Memory B cell (primary cell): ENCODE measurements around the gene TBCB.
A peak's percentile ranks its signal among the peaks of the same experiment; 100 is the strongest.
"Not testable (repeated sequence)": the region's sequence is repeated elsewhere in the genome, so short reads cannot be mapped to it uniquely, and the experiment has no call there.

Source experiments
- ATAC-seq: fragments of 150-1000 bp; cut with Tn5 transposase; 2 replicates; pipeline ENCODE4 v1.10.0; 2021; ENCODE audit warnings: low read depth, mild to moderate bottlenecking, moderate library complexity
- DNase-seq, 2 donors: peaks; one replicate each; pipeline ENCODE4 v3.0.0; 2022; ENCODE audit warnings: low spot score in 2 of 2
- H3K27ac Mint-ChIP-seq: one replicate; pipeline ENCODE4 v1.8.0; 2022; ENCODE audit warnings: mild to moderate bottlenecking, moderate library complexity, mixed read lengths
- H3K27me3 Mint-ChIP-seq: one replicate; pipeline ENCODE4 v1.8.0; 2022; ENCODE audit warnings: mixed read lengths
- H3K36me3 Mint-ChIP-seq: one replicate; pipeline ENCODE4 v1.8.0; 2022; ENCODE audit warnings: mild to moderate bottlenecking, mixed read lengths
- H3K4me1 Mint-ChIP-seq: one replicate; pipeline ENCODE4 v1.8.0; 2022; ENCODE audit warnings: mixed read lengths
- H3K4me3 Mint-ChIP-seq: one replicate; pipeline ENCODE4 v1.8.0; 2022; ENCODE audit warnings: mild to moderate bottlenecking, moderate library complexity, mixed read lengths
- H3K9me3 Mint-ChIP-seq: one replicate; pipeline ENCODE4 v1.8.0; 2022; ENCODE audit warnings: mixed read lengths

Gene TBCB

DNA sequence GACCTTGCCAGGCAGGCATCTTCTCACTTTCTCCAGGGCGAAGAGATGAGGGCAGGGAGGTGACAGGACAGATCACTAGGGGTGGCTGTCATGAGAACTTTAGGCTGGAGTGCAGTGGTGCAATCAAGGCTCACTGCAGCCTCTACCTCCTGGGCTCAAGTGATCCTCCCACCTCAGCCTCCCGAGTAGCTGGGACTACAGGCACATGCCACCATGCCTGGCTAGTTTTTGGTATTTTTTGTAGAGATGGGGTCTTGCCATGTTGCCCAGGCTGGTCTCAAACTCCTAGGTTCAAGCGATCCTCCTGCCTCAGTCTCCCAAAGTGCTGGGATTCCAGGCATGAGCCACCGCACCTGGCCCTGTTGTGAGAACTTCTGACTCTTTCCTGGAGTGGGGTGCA lies 19.6 kb downstream of the TBCB start:
- not testable (repeated sequence) for H3K27me3 Mint-ChIP-seq, H3K4me3 Mint-ChIP-seq, H3K9me3 Mint-ChIP-seq, H3K4me1 Mint-ChIP-seq, ATAC-seq, H3K36me3 Mint-ChIP-seq, H3K27ac Mint-ChIP-seq, DNase-seq

DNA sequence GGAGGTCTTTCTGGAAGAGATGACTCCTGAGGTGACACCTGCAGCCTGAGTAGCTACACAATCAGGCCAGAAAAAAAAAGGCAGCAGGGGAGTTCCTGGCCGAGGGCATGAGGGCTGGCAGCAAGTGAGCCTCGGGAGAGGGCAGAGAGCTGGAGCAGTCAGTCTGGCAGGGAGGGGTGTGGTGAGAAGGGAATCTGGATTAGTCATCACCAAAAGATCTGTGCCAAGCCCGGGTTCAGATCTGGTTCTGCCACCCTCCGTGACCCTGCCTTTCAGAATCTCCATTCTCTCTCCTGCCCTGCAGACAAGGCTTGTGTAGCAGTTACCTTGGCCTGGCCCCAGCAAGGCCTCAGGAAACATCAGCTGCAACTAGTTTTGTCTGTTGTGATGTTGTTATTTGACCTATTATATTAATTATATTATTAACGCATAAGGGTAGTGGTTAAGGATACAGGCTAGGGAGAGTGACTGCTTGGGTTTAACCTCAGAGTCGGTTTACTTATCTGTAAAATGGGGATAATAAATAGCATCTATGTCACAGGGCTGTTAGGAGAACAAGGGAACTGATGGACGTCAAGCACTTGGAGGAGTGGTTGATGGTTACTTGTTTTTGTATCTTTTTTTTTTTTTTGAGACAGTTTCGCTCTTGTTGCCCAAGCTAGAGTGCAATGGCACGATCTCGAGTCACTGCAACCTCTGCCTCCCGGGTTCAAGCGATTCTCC lies 21.9 kb downstream of the TBCB start:
- H3K4me1 Mint-ChIP-seq = peaks cover 11% of the 10 kb centered on the region
- H3K4me3 Mint-ChIP-seq = peak overlapping the region; percentile 47
- peaks cover 4% of the 10 kb centered on the region for H3K9me3 Mint-ChIP-seq
- peak overlapping the region; percentile 66 for H3K27ac Mint-ChIP-seq
- DNase-seq (no peak), ATAC-seq (no peak)
- H3K36me3 Mint-ChIP-seq = peaks cover 7% of the 10 kb centered on the region
- H3K27me3 Mint-ChIP-seq = no peaks in the 10 kb centered on the region

DNA sequence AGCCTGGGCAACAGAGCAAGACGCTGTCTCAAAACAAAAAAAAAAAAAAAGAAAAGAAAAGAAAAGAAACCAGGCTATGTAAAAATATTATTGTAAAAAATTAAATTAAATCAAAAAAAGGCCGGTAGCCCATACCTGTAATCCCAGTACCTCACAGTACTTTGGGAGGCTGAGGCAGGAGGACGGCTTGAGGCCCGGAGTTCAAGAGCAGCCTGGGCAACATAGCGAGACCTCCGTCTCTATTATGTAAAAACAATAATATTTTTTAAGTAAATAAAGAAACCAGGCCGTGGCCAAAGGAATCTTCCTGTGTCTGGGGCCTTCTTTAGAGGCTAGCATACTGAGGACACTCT lies 23.8 kb downstream of the TBCB start:
- peak overlapping the region; percentile 98 for H3K4me3 Mint-ChIP-seq
- DNase-seq = no peak
- H3K4me1 Mint-ChIP-seq = peaks cover 14% of the 10 kb centered on the region
- no peaks in the 10 kb centered on the region for H3K27me3 Mint-ChIP-seq
- H3K9me3 Mint-ChIP-seq = peaks cover 4% of the 10 kb centered on the region
- no peak for ATAC-seq
- H3K27ac Mint-ChIP-seq = peak overlapping the region; percentile 73
- H3K36me3 Mint-ChIP-seq = peaks cover 18% of the 10 kb centered on the region

DNA sequence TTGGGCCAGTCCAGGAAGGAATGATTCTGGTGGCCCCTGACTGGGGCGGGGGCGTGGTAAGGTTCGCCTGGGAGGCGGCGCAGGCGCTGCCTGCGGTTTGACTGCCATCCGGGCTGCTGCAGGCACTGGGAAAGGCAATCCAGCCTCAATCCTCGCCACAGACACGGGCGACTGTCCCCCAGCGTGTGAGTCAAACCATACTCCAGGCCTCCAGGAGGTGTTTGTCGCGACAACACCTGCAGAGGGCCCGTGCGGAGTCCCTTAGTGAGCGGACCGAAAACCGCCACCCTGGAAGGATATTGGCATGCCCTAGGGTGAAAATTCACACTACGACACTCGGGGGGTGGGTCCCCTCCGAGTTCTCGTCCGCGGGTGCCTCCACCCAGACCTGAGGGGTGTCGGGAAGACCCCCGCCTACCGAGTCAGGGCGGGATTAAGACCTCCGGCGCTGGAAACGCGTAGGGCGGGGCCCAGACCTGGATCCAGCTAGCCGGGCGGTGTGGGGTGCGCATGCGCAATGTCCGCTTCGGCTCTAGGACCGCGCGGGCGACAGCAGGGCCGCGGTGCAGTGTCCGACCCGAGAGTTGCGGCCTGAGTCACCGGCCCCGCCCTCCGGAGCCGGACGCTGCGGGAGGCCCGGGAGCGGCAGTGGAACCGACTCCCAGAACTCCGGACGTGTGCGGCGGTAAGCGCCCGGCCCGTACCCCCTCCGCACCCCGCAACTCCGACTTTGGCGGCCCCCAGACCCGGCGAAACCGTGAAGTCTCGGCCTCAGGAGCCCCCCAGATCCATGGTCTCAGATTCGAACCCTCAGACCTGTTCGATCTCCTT lies 24.4 kb downstream of the TBCB start, which contains the start of gene CAPNS1:
Gene CAPNS1, plus strand, starts transcription at position 594 of the 831 bp plus-strand sequence. CDS start 946 bp downstream, outside the sequence.
- no peaks in the 10 kb centered on the region for H3K27me3 Mint-ChIP-seq
- ATAC-seq (peak; percentile 76), DNase-seq (peak; percentile 89 to 93)
- peak within 1 kb of the TSS; percentile 73 for H3K27ac Mint-ChIP-seq
- H3K36me3 Mint-ChIP-seq = peaks cover 19% of the 10 kb centered on the region
- H3K4me1 Mint-ChIP-seq = peaks cover 14% of the 10 kb centered on the region
- peak within 1 kb of the TSS; percentile 98 for H3K4me3 Mint-ChIP-seq
- peaks cover 4% of the 10 kb centered on the region for H3K9me3 Mint-ChIP-seq

DNA sequence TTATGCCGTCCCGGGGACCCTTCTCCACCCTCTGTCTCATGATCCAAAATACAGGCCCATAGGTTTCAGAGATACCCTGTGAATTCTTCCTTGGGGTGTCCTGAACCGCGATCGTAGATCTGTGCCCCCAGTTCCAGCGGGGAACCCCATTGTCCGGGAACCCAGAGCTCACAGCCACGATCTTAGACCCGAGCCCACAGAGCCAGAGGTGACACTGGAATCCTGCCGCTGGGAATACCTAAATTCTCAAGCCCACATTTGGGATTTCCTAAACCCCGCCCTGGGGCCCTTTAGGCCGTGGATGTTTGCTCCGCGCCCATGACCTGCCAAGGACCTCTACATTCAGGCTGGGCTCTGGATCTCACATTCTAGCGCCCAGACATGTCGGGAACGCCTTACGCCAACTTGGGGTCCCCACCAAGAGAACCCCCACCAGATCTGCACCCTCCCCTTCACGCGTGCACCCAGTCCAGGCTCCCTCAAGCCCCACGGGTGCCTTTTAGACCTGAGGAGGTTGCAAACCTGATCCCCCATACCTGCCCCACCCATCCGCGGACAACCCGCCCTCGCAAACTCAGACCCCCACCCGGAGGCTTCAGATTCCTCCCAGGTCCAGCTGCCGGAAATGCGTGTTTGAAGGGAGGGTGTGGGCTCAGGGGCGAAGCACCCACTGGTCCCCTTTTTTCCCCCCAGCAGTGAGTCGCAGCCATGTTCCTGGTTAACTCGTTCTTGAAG lies 25.2 kb downstream of the TBCB start:
- H3K9me3 Mint-ChIP-seq = peaks cover 4% of the 10 kb centered on the region
- ATAC-seq = peak; percentile 8
- no peaks in the 10 kb centered on the region for H3K27me3 Mint-ChIP-seq
- H3K4me1 Mint-ChIP-seq = peaks cover 14% of the 10 kb centered on the region
- peak overlapping the region; percentile 98 for H3K4me3 Mint-ChIP-seq
- peak; percentile 11 to 52 for DNase-seq
- H3K27ac Mint-ChIP-seq = peak overlapping the region; percentile 73
- peaks cover 22% of the 10 kb centered on the region for H3K36me3 Mint-ChIP-seq

DNA sequence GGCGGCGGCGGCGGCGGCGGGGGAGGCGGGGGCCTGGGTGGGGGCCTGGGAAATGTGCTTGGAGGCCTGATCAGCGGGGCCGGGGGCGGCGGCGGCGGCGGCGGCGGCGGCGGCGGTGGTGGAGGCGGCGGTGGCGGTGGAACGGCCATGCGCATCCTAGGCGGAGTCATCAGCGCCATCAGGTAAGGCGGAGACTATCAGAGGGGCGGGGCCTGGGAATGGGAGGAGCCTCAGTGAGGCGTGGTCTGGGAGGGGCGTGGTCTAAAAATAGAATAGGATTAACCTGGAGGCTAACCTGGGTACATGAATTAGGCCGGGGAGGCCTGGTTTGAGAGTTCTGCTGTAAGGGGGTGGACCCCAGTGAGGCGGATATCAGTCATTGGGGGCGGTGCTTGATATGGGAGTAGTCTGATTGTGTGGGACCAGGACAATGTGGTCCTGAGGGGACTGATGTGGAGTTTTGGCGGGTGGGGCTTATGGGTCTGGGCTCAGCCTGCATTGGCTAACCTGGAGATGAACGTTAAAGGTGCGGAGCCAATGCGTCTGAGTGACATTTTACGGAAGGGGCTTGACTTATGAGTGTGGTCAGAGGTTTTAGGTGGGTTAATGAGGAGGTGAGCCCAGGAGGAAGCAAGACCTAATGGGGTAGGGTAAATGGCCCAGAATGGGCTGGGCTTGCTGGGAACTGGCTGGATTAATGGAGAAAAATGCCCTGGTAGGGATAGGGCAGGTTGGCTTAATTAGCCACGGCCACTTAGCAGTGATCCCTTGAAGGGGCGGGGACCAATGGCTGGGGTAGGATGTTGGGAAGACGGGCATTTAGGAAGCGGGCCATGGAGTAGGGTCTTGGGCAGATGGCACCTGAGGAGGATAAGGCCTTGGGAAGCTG lies 26.0 kb downstream of the TBCB start:
- Mint-ChIP-seq H3K36me3 (peaks cover 29% of the 10 kb centered on the region), H3K4me1 (peaks cover 15% of the 10 kb centered on the region), H3K27ac (peak overlapping the region; percentile 73), H3K9me3 (peaks cover 4% of the 10 kb centered on the region), H3K4me3 (peak overlapping the region; percentile 98), H3K27me3 (no peaks in the 10 kb centered on the region)
- DNase-seq (peak; percentile 93 to 94), ATAC-seq (peak; percentile 73)

DNA sequence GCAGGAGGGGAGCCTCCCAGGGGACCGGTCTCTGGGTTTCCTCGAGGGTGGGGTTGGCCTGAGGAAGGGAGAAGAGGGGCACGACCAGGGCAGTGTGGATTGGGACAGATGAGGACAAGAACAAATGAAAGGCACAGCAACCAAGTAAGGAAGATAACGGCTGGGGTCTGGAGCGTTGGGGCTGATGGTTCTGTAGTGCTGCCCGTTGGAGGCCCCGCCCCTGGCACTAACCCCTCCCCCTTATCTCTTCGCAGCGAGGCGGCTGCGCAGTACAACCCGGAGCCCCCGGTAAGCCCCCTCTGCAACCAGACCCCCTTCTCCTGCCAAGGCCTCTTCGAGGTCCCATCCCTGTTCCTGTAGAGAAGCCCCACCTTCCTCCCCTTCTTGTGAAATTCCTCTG lies 26.8 kb downstream of the TBCB start:
- H3K9me3 Mint-ChIP-seq = peaks cover 4% of the 10 kb centered on the region
- peak overlapping the region; percentile 73 for H3K27ac Mint-ChIP-seq
- H3K36me3 Mint-ChIP-seq = peaks cover 35% of the 10 kb centered on the region
- peak overlapping the region; percentile 32 for H3K4me3 Mint-ChIP-seq
- ATAC-seq (no peak), DNase-seq (no peak)
- H3K4me1 Mint-ChIP-seq = peaks cover 14% of the 10 kb centered on the region
- no peaks in the 10 kb centered on the region for H3K27me3 Mint-ChIP-seq

DNA sequence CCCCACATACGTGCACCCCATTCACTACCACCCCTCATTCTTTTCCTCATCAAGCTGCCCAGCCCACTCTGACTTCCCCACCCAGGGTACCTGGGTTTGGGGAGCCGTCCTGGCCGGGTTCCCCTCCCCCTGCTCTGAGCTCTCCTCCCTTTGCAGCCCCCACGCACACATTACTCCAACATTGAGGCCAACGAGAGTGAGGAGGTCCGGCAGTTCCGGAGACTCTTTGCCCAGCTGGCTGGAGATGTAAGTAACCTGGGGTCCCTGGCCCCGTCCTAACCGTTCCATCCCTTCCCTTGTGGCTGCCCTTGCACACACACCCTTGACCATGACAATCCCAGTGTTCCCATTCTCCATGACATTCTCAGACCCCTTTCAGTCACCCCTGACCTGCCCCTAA lies 27.2 kb downstream of the TBCB start:
- Mint-ChIP-seq H3K4me1 (peaks cover 14% of the 10 kb centered on the region), H3K27ac (peak overlapping the region; percentile 21), H3K27me3 (no peaks in the 10 kb centered on the region), H3K4me3 (peak overlapping the region; percentile 43), H3K36me3 (peaks cover 38% of the 10 kb centered on the region), H3K9me3 (peaks cover 4% of the 10 kb centered on the region)
- DNase-seq (no peak), ATAC-seq (no peak)

DNA sequence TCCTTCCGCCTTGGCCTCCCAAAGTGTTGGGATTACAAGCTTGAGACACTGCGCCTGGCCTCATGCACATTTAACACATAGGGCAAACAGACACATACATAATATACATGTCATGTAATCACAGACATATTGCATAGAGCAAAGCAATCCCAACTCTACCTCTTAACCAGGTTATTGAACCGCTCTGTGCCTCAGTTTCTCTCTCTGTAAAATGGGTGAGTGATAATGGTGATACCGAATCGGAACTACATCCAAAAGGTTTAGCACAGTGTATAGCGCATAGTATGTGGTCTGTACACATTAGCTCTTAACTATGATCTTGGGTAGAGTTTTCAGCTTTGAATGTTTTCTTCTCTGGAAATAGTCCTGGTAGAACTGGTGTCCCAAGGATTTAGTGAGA lies 29.4 kb downstream of the TBCB start:
- Mint-ChIP-seq H3K27ac (no peak overlapping the region), H3K4me1 (peaks cover 14% of the 10 kb centered on the region), H3K36me3 (peaks cover 50% of the 10 kb centered on the region)

DNA sequence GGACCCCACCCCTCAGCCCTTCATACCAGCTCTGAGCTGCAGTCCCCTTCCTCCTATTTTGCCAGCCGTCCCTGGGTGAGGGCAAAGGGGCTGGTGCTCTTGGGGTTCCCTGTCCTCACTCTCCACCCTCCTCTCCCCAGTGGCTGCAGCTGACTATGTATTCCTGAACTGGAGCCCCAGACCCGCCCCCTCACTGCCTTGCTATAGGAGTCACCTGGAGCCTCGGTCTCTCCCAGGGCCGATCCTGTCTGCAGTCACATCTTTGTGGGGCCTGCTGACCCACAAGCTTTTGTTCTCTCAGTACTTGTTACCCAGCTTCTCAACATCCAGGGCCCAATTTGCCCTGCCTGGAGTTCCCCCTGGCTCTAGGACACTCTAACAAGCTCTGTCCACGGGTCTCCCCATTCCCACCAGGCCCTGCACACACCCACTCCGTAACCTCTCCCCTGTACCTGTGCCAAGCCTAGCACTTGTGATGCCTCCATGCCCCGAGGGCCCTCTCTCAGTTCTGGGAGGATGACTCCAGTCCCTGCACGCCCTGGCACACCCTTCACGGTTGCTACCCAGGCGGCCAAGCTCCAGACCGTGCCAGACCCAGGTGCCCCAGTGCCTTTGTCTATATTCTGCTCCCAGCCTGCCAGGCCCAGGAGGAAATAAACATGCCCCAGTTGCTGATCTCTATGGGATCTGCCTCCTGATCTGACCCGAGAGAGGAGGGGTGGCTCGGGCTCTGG lies 34.6 kb downstream of the TBCB start:
- no peak for DNase-seq
- Mint-ChIP-seq H3K9me3 (no peaks in the 10 kb centered on the region), H3K27me3 (no peaks in the 10 kb centered on the region), H3K4me1 (peaks cover 4% of the 10 kb centered on the region), H3K4me3 (no peak overlapping the region), H3K36me3 (peaks cover 44% of the 10 kb centered on the region), H3K27ac (no peak overlapping the region)
- ATAC-seq = no peak

More for the DNA sequence above, 29.4 kb downstream of the TBCB start:
- no peak for ATAC-seq
- H3K27me3 Mint-ChIP-seq = no peaks in the 10 kb centered on the region
- DNase-seq = no peak
- H3K9me3 Mint-ChIP-seq = peaks cover 4% of the 10 kb centered on the region
- H3K4me3 Mint-ChIP-seq = no peak overlapping the region

DNA sequence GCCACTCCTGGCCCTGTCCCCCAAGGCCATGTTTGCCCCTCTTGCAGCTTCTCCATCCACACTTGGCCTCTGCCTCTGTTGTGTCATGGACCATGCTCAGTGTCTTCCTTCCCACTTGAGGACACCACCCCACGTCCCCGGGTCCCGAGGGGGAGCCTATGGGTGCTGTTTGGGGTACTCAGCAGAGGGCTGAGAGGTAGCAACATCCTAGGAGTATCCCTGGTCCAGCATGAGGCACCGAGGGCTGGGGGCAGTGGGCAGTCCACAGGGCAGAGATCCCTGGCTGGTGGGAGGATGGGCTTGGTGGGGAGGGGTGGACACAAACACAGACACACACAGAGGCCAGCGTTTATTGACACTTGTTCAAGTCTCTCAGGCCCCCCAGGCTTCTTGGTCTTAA lies 35.3 kb downstream of the TBCB start:
- Mint-ChIP-seq H3K4me3 (no peak overlapping the region), H3K4me1 (peaks cover 4% of the 10 kb centered on the region), H3K36me3 (peaks cover 41% of the 10 kb centered on the region), H3K27me3 (no peaks in the 10 kb centered on the region), H3K27ac (no peak overlapping the region), H3K9me3 (no peaks in the 10 kb centered on the region)
- ATAC-seq (no peak), DNase-seq (no peak)

DNA sequence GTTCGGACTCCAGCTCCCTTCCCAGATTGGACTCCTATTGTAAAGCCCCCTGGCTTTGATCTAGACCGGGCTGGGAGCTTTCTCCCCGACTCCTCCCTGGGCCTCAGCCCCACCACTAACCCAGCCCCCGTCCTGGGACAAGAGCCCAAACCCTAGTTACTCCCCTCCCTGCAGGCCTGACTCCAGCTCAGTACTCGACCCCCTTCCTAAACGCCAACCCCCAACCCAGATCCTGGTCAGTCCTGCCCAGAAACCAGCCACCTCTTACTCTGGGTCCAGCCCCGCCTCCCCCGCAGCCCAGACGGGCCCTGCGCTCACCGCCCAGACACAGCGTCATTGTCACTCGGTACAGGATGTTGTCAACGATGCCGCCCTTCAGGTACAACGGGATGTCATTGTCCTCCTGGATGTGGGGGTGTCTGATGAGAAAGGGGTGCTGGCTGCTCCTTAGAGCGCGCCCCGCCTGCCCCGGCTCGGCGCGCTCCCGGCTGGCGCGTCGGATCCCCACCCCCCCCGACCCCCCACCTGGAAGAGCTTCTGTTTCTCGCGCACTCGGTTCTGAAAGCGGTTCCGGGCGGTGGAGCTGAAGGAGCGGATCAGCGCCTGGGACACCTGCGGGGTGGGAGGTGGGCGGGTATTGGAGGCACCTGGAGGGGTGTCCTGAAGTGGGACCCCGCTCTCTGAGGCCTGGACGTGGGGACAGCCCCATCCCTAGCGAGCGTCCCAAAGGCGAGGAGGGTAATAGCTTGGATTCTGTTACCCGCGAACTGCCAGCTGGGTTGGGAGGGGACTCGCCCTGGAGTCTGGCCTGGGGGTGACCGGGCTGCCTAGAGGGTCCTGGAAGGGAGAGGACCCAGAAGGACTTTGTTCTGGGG lies 36.1 kb downstream of the TBCB start:
- H3K4me1 Mint-ChIP-seq = peaks cover 2% of the 10 kb centered on the region
- no peak for DNase-seq
- H3K4me3 Mint-ChIP-seq = no peak overlapping the region
- H3K9me3 Mint-ChIP-seq = no peaks in the 10 kb centered on the region
- H3K36me3 Mint-ChIP-seq = peaks cover 34% of the 10 kb centered on the region
- no peak for ATAC-seq
- H3K27ac Mint-ChIP-seq = no peak overlapping the region
- no peaks in the 10 kb centered on the region for H3K27me3 Mint-ChIP-seq
